Calu3 (cell line): ENCODE measurements around the gene SERPINB1. TPM values are rescaled to one million over a fixed set of nuclear protein-coding genes. Genes with fewer than 3 reads are reported as not detected.

Source experiments
- BruUV-seq: library from RNA; stranded (reverse); fragments of 400-500 nt; replicated peaks from 2 replicates; lab custom pipeline; 2021; lab: Mats Ljungman, UMichigan
- CTCF ChIA-PET: fragments of 300-600 bp; sonication (Branson Sonifier 250); formaldehyde crosslinking; loops from one replicate; lab custom pipeline; 2022; ENCODE audit warnings: antibody characterized with exemption; lab: Charles Lee
- DNase-seq: peaks from one replicate; pipeline ENCODE4 v3.0.0; 2022
- H3K27ac Mint-ChIP-seq: one replicate; pipeline ENCODE4 v1.8.0; 2022; ENCODE audit warnings: mixed read lengths; ENCODE audit not compliant: unreplicated experiment
- H3K27me3 Mint-ChIP-seq: one replicate; pipeline ENCODE4 v1.8.0; 2022; ENCODE audit warnings: mixed read lengths; ENCODE audit not compliant: unreplicated experiment
- H3K36me3 Mint-ChIP-seq: one replicate; pipeline ENCODE4 v1.8.0; 2022; ENCODE audit warnings: mild to moderate bottlenecking, moderate library complexity, mixed read lengths; ENCODE audit not compliant: insufficient read depth, unreplicated experiment
- H3K4me1 Mint-ChIP-seq: one replicate; pipeline ENCODE4 v1.8.0; 2022; ENCODE audit warnings: mild to moderate bottlenecking, low read depth, mixed read lengths; ENCODE audit not compliant: unreplicated experiment
- H3K4me3 Mint-ChIP-seq: one replicate; pipeline ENCODE4 v1.8.0; 2022; ENCODE audit warnings: mild to moderate bottlenecking, low read depth, moderate library complexity, mixed read lengths; ENCODE audit not compliant: unreplicated experiment
- H3K9me3 Mint-ChIP-seq: one replicate; pipeline ENCODE4 v1.8.0; 2022; ENCODE audit warnings: low read depth, mixed read lengths; ENCODE audit not compliant: unreplicated experiment
- intact Hi-C: fragments of 100-400 bp; cut with micrococcal nuclease; formaldehyde crosslinking; loops from one replicate; pipeline ENCODE4 v1.10.0; 2022; ENCODE audit not compliant: unreplicated experiment
- total RNA-seq: library from RNA; stranded (reverse); gene quantifications from 2 replicates; pipeline ENCODE4 v1.2.3, GENCODE V29; 2022
- TF ChIP-seq, protein P1 (sequence below): fragments of 200-600 bp; IDR thresholded peaks from one replicate; pipeline ENCODE4 v1.8.0; 2022; ENCODE audit warnings: antibody characterized with exemption; ENCODE audit not compliant: unreplicated experiment

SERPINB1 gene
- total RNA-seq, 1 experiment from 2014 or later = 56.3 TPM

GRCh38 chr6:2872423-2873358 lies 31.0 kb upstream of the SERPINB1 start:
- H3K27ac Mint-ChIP-seq = no peak overlapping the region
- CTCF ChIA-PET = no interaction called here
- H3K4me1 Mint-ChIP-seq = peaks cover 15% of the 10 kb centered on the region
- no peaks in the 10 kb centered on the region for H3K27me3 Mint-ChIP-seq
- H3K4me3 Mint-ChIP-seq = no peak overlapping the region
- BruUV-seq = no TSS peak
- no peak for DNase-seq
- TF ChIP-seq, protein P1, sequence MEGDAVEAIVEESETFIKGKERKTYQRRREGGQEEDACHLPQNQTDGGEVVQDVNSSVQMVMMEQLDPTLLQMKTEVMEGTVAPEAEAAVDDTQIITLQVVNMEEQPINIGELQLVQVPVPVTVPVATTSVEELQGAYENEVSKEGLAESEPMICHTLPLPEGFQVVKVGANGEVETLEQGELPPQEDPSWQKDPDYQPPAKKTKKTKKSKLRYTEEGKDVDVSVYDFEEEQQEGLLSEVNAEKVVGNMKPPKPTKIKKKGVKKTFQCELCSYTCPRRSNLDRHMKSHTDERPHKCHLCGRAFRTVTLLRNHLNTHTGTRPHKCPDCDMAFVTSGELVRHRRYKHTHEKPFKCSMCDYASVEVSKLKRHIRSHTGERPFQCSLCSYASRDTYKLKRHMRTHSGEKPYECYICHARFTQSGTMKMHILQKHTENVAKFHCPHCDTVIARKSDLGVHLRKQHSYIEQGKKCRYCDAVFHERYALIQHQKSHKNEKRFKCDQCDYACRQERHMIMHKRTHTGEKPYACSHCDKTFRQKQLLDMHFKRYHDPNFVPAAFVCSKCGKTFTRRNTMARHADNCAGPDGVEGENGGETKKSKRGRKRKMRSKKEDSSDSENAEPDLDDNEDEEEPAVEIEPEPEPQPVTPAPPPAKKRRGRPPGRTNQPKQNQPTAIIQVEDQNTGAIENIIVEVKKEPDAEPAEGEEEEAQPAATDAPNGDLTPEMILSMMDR = no peak
- intact Hi-C loops = no loop called here
- H3K9me3 Mint-ChIP-seq = no peaks in the 10 kb centered on the region
- H3K36me3 Mint-ChIP-seq = peaks cover 19% of the 10 kb centered on the region

DNA sequence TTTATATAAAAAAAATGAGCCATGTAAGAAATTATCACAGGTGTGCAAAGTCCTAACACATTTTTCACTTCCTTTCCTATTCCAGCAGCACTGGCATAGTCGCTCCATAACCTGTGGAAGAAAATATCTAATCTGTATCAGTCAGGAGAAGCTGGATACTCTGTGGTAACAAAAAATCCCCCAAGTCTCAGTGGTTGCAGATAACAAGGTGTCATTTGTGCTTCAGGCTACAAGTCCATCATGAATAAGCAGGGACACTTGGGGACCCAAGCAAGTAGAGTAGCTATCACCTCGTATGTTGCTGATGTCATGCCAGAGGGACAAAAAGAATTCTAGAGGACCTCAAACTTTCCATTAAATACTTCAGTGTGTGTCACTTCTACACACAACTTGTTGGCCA lies 30.3 kb upstream of the SERPINB1 start:
- no TSS peak for BruUV-seq
- no peak overlapping the region for H3K4me3 Mint-ChIP-seq
- no peak for DNase-seq
- no peaks in the 10 kb centered on the region for H3K27me3 Mint-ChIP-seq
- peaks cover 18% of the 10 kb centered on the region for H3K36me3 Mint-ChIP-seq
- CTCF ChIA-PET = no interaction called here
- intact Hi-C loops = no loop called here
- H3K9me3 Mint-ChIP-seq = no peaks in the 10 kb centered on the region
- peaks cover 8% of the 10 kb centered on the region for H3K4me1 Mint-ChIP-seq
- TF ChIP-seq, protein P1 = no peak
- no peak overlapping the region for H3K27ac Mint-ChIP-seq

GRCh38 chr6:2871102-2871501 lies 29.4 kb upstream of the SERPINB1 start:
- Mint-ChIP-seq H3K9me3 (no peaks in the 10 kb centered on the region), H3K4me1 (peaks cover 6% of the 10 kb centered on the region), H3K4me3 (no peak overlapping the region), H3K27ac (no peak overlapping the region), H3K36me3 (peaks cover 14% of the 10 kb centered on the region), H3K27me3 (no peaks in the 10 kb centered on the region)
- CTCF ChIA-PET = interaction anchor here (0.6 kb wide), 1 partner anchor 80 kb away, joined by 5 read pairs; no protein-coding TSS in a partner anchor
- BruUV-seq = no TSS peak
- TF ChIP-seq, protein P1 = no peak
- DNase-seq = no peak
- intact Hi-C loops = no loop called here

GRCh38 chr6:2870046-2870636 lies 28.5 kb upstream of the SERPINB1 start:
- DNase-seq = no peak
- BruUV-seq = no TSS peak
- no peak overlapping the region for H3K4me3 Mint-ChIP-seq
- peaks cover 9% of the 10 kb centered on the region for H3K36me3 Mint-ChIP-seq
- intact Hi-C loops = no loop called here
- H3K27me3 Mint-ChIP-seq = no peaks in the 10 kb centered on the region
- TF ChIP-seq, protein P1 = no peak
- no peak overlapping the region for H3K27ac Mint-ChIP-seq
- CTCF ChIA-PET = no interaction called here
- peaks cover 14% of the 10 kb centered on the region for H3K4me1 Mint-ChIP-seq
- no peaks in the 10 kb centered on the region for H3K9me3 Mint-ChIP-seq
